ENCODE data around the gene TRHDE. TPM values are rescaled to one million over a fixed set of nuclear protein-coding genes. Genes with fewer than 3 reads are reported as not detected.

TRHDE gene
- total and polyA plus RNA-seq, 9 of the 15 experiments (the other 6 are each of a cell fraction or from before 2014, with no cell fraction given) = 0.03 to 0.29 (median 0.09) TPM

GRCh38 chr12:72631926-72632685 is 359.9 kb downstream of the TRHDE start:
- BruUV-seq (replicated peaks) = no TSS peak
- Histone ChIP-seq H3K27me3 (ENCODE audit: control insufficient read depth in 2 of 2, insufficient read depth in 2 of 2, low read length in 2 of 2) (no peaks in the 10 kb centered on the region), H2AFZ (ENCODE audit: low read depth, low read length) (no peak overlapping the region), H3K27ac (ENCODE audit: extremely low read depth, low read depth, low read length) (no peak overlapping the region), H4K20me1 (replicated peaks; ENCODE audit: control insufficient read depth, insufficient read depth, low read length) (no peaks in the 10 kb centered on the region), H3K4me1 (replicated peaks in 1 of 2; ENCODE audit: control insufficient read depth in 2 of 2, insufficient read depth in 2 of 2, low read length in 2 of 2) (no peaks in the 10 kb centered on the region), H3K9me3 (replicated peaks; ENCODE audit: control insufficient read depth, insufficient read depth, low read depth, low read length) (no peaks in the 10 kb centered on the region), H3K79me2 (ENCODE audit: control insufficient read depth, insufficient read depth, low read length) (no peaks in the 10 kb centered on the region), H3K4me2 (ENCODE audit: insufficient read depth, low read length) (no peak overlapping the region), H3K36me3 (ENCODE audit: control insufficient read depth, insufficient read depth, low read length) (no peaks in the 10 kb centered on the region), H3K9me1 (ENCODE audit: control insufficient read depth, insufficient read depth, low read length) (no peaks in the 10 kb centered on the region), H3K4me3 (no peak overlapping the region), H3K9ac (ENCODE audit: insufficient read depth in 1 of 2, low read depth in 2 of 2, low read length in 2 of 2) (no peak overlapping the region)
- CTCF ChIA-PET (ENCODE audit: low intra/inter-chr PET ratio) = no interaction called here
- POLR2A ChIA-PET = no interaction called here
- in situ Hi-C loops (cut with MboI) = no loop called here
- TF ChIP-seq CREBBP (IDR thresholded peaks at IDR 0.05; ENCODE audit: low read depth, low read length) = no peak
- no peak for TF ChIP-seq CHD1 (IDR thresholded peaks at IDR 0.05; ENCODE audit: low read length)
- TF ChIP-seq THRAP3 (IDR thresholded peaks at IDR 0.05; ENCODE audit: borderline replicate concordance) = no peak
- no peak for TF ChIP-seq NCOA4 (IDR thresholded peaks at IDR 0.05; ENCODE audit: partially characterized antibody)
- TF ChIP-seq SRSF7 (optimal IDR thresholded peaks at IDR 0.05; ENCODE audit: low read depth, low read length) = no peak
- no peak for FAIRE-seq
- no peak for ATAC-seq
- WGBS (ENCODE audit: insufficient coverage, low coverage, missing lambda C conversion rate) = 1% methylated on average over 4 of the region's 4 CpGs
- intact Hi-C loops (cut with micrococcal nuclease) = no loop called here
- DNase-seq (ENCODE audit: extremely low read depth in 1 of 4, low spot score in 3 of 4) = no peak

GRCh38 chr12:72642706-72643105 is 370.5 kb downstream of the TRHDE start:
- Histone ChIP-seq H3K9me1 (ENCODE audit: control insufficient read depth, insufficient read depth, low read length) (no peaks in the 10 kb centered on the region), H3K4me2 (ENCODE audit: insufficient read depth, low read length) (no peak overlapping the region), H3K27ac (ENCODE audit: extremely low read depth, low read depth, low read length) (no peak overlapping the region), H3K36me3 (ENCODE audit: control insufficient read depth, insufficient read depth, low read length) (no peaks in the 10 kb centered on the region), H2AFZ (ENCODE audit: low read depth, low read length) (no peak overlapping the region), H3K4me1 (replicated peaks in 1 of 2; ENCODE audit: control insufficient read depth in 2 of 2, insufficient read depth in 2 of 2, low read length in 2 of 2) (no peaks in the 10 kb centered on the region), H3K9ac (ENCODE audit: insufficient read depth in 1 of 2, low read depth in 2 of 2, low read length in 2 of 2) (no peak overlapping the region), H3K4me3 (no peak overlapping the region), H3K9me3 (replicated peaks; ENCODE audit: control insufficient read depth, insufficient read depth, low read depth, low read length) (no peaks in the 10 kb centered on the region), H3K79me2 (ENCODE audit: control insufficient read depth, insufficient read depth, low read length) (no peaks in the 10 kb centered on the region), H4K20me1 (replicated peaks; ENCODE audit: control insufficient read depth, insufficient read depth, low read length) (no peaks in the 10 kb centered on the region), H3K27me3 (ENCODE audit: control insufficient read depth in 2 of 2, insufficient read depth in 2 of 2, low read length in 2 of 2) (no peaks in the 10 kb centered on the region)
- no TSS peak for BruUV-seq (replicated peaks)
- in situ Hi-C loops (cut with MboI) = no loop called here
- WGBS (ENCODE audit: insufficient coverage, low coverage, missing lambda C conversion rate) = 11% methylated on average over 2 of the region's 2 CpGs
- ChIA-PET POLR2A (no interaction called here), CTCF (ENCODE audit: low intra/inter-chr PET ratio) (no interaction called here)
- FAIRE-seq = no peak
- no peak for DNase-seq (ENCODE audit: extremely low read depth in 1 of 4, low spot score in 3 of 4)
- intact Hi-C loops (cut with micrococcal nuclease) = no loop called here
- TF ChIP-seq LCOR (CRISPR knock-in tag; IDR thresholded peaks at IDR 0.05) (no peak), MAFG (tag; conservative IDR thresholded peaks at IDR 0.05) (no peak), REST (IDR thresholded peaks at IDR 0.05; ENCODE audit: borderline replicate concordance) (no peak), REST (CRISPR knock-in tag; IDR thresholded peaks at IDR 0.05; ENCODE audit: low read depth) (no peak)
- ATAC-seq = no peak
